MCF 10A (cell line): ENCODE data around the gene FBLN2. TPM values are rescaled to one million over a fixed set of nuclear protein-coding genes. Genes with fewer than 3 reads are reported as not detected.

Experiments used
- BruUV-seq: library from RNA; stranded (reverse); fragments of 400-500 nt; replicated peaks from 2 replicates; lab custom pipeline; 2021; lab: Mats Ljungman, UMichigan
- CTCF ChIA-PET: fragments of 300-600 bp; sonication (Branson Sonifier 250); formaldehyde crosslinking; extraction: SDS; loops from one replicate; lab custom pipeline; 2021; ENCODE audit warnings: antibody characterized with exemption, inconsistent platforms; lab: Yijun Ruan, JAX
- POLR2A ChIA-PET: fragments of 300-600, 350-650 bp; sonication (Branson Sonifier 250); formaldehyde crosslinking; extraction: SDS; loops from one replicate; lab custom pipeline; 2020; ENCODE audit warnings: antibody characterized with exemption, inconsistent platforms; lab: Yijun Ruan, JAX
- DNase-seq: peaks from one replicate; pipeline ENCODE4 v3.0.0-alpha.2; 2018; ENCODE audit not compliant: unreplicated experiment
- H3K27ac Mint-ChIP-seq: one replicate; pipeline ENCODE4 v1.8.0; 2022; ENCODE audit warnings: mild to moderate bottlenecking, low read depth, mixed read lengths; ENCODE audit not compliant: unreplicated experiment
- H3K27me3 Mint-ChIP-seq: one replicate; pipeline ENCODE4 v1.8.0; 2022; ENCODE audit warnings: mixed read lengths; ENCODE audit not compliant: insufficient read depth, unreplicated experiment
- H3K36me3 Mint-ChIP-seq: one replicate; pipeline ENCODE4 v1.8.0; 2022; ENCODE audit warnings: mild to moderate bottlenecking, moderate library complexity, mixed read lengths; ENCODE audit not compliant: insufficient read depth, unreplicated experiment
- H3K4me1 Mint-ChIP-seq: one replicate; pipeline ENCODE4 v1.8.0; 2022; ENCODE audit warnings: mixed read lengths; ENCODE audit not compliant: insufficient read depth, unreplicated experiment
- H3K4me3 Mint-ChIP-seq: one replicate; pipeline ENCODE4 v1.8.0; 2022; ENCODE audit warnings: mild to moderate bottlenecking, moderate library complexity, mixed read lengths; ENCODE audit not compliant: unreplicated experiment
- H3K9me3 Mint-ChIP-seq: one replicate; pipeline ENCODE4 v1.8.0; 2022; ENCODE audit warnings: mixed read lengths; ENCODE audit not compliant: unreplicated experiment
- intact Hi-C: fragments of 100-400 bp; cut with micrococcal nuclease; formaldehyde crosslinking; loops from 2 replicates; pipeline ENCODE4 v1.14.1; 2022
- total RNA-seq: library from RNA; stranded (reverse); gene quantifications from 2 replicates; pipeline ENCODE4 v1.2.3, GENCODE V29; 2022
- TF ChIP-seq, protein P1 (sequence below): fragments of 200-600 bp; IDR thresholded peaks from one replicate; pipeline ENCODE4 v1.8.0; 2022; ENCODE audit warnings: antibody characterized with exemption, mild to moderate bottlenecking; ENCODE audit not compliant: unreplicated experiment

Gene FBLN2
- total RNA-seq, 1 experiment from 2014 or later: not detected

DNA sequence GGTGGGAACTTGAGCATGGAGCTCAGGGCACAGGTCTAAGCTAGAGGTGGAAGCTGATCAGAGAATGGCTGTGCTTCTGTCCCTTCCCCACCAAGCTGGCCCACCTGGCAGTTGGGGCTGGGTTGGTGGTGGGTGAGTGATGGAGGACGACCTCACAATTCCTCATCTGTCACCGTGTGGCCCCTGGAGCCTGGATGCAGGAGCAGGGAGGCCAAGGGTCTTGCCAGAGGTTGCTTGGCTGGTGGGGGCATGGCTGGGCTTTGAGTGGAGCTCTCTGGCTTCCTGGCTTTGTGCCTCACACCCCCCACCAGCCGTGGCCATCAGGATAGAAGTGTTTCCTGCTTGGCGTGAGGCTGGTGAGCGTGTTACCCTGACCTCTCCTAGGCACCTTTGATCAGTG lies 36.0 kb downstream of the FBLN2 start:
- intact Hi-C loops: no loop called here
- H3K4me1 Mint-ChIP-seq: peaks cover 11% of the 10 kb centered on the region
- no peaks in the 10 kb centered on the region for H3K9me3 Mint-ChIP-seq
- DNase-seq: no peak
- TF ChIP-seq, protein P1, sequence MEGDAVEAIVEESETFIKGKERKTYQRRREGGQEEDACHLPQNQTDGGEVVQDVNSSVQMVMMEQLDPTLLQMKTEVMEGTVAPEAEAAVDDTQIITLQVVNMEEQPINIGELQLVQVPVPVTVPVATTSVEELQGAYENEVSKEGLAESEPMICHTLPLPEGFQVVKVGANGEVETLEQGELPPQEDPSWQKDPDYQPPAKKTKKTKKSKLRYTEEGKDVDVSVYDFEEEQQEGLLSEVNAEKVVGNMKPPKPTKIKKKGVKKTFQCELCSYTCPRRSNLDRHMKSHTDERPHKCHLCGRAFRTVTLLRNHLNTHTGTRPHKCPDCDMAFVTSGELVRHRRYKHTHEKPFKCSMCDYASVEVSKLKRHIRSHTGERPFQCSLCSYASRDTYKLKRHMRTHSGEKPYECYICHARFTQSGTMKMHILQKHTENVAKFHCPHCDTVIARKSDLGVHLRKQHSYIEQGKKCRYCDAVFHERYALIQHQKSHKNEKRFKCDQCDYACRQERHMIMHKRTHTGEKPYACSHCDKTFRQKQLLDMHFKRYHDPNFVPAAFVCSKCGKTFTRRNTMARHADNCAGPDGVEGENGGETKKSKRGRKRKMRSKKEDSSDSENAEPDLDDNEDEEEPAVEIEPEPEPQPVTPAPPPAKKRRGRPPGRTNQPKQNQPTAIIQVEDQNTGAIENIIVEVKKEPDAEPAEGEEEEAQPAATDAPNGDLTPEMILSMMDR: no peak
- no TSS peak for BruUV-seq
- no peaks in the 10 kb centered on the region for H3K36me3 Mint-ChIP-seq
- H3K4me3 Mint-ChIP-seq: no peak overlapping the region
- no peak overlapping the region for H3K27ac Mint-ChIP-seq
- no peaks in the 10 kb centered on the region for H3K27me3 Mint-ChIP-seq
- ChIA-PET CTCF (no interaction called here), POLR2A (interaction anchor here (0.6 kb wide), 1 partner anchor 59 kb away, joined by 3 read pairs; no protein-coding TSS in a partner anchor)

DNA sequence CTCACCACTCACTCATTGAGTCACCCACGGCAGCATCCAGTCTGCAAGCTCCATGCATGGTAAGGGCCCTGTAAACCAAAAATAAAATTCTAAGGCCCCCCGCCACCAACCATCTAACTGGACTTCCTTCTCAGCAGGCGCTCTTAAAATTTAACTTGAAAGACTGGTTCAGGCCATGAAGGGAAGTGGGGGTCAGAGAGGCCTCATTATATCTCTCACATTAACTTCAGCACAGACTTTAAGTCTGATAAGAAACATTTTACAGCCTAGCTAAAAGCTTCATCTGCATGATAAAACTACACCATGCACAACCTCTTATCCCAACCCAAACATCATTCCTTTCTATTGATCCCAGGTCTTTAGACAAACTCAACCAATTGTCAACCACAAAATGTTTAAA lies 38.5 kb downstream of the FBLN2 start:
- no peak for DNase-seq
- BruUV-seq: no TSS peak
- CTCF ChIA-PET: interaction anchor here (0.7 to 1.1 kb wide), 2 partner anchors 280 to 496 kb away, joined by 3 read pairs; no protein-coding TSS in a partner anchor

DNA sequence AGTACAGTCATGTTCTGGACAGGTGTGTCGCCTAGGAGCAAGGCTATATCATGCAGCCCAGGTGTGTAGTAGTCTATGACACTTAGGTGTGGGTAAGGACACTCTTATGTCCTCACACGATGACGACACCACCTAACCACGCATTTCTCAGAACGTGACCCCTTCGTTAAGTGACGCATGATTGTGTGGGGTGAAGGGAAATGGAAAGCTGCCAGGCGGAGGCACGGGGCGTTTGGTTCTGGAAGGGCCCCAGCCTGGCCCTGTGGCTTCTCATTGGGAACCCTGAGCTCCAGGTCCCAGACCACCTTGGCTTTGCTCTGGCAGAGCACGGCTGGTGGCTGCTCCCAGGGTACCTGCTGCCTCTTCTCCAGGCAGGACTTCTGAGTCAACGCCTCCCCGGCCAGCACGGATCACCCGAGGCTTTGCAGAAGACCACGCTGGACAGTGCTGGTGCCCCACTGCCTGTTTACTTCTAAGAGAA lies 39.3 kb downstream of the FBLN2 start:
- POLR2A ChIA-PET: no interaction called here
- CTCF ChIA-PET: interaction anchor here (0.6 to 0.7 kb wide), 2 partner anchors 33 to 279 kb away, joined by 3 read pairs; no protein-coding TSS in a partner anchor
- TF ChIP-seq, protein P1: no peak
- Mint-ChIP-seq H3K27ac (no peak overlapping the region), H3K27me3 (no peaks in the 10 kb centered on the region), H3K4me3 (no peak overlapping the region), H3K9me3 (no peaks in the 10 kb centered on the region), H3K36me3 (no peaks in the 10 kb centered on the region), H3K4me1 (no peaks in the 10 kb centered on the region)
- intact Hi-C loops: no loop called here
- BruUV-seq: no TSS peak
- DNase-seq: no peak

More for the DNA sequence above, 38.5 kb downstream of the FBLN2 start:
- Mint-ChIP-seq H3K9me3 (no peaks in the 10 kb centered on the region), H3K4me3 (no peak overlapping the region), H3K27me3 (no peaks in the 10 kb centered on the region), H3K36me3 (no peaks in the 10 kb centered on the region), H3K4me1 (no peaks in the 10 kb centered on the region), H3K27ac (no peak overlapping the region)
- intact Hi-C loops: no loop called here
- POLR2A ChIA-PET: interaction anchor here (0.7 kb wide), 1 partner anchor 19 kb away, joined by 3 read pairs; no protein-coding TSS in a partner anchor
- TF ChIP-seq, protein P1: no peak

DNA sequence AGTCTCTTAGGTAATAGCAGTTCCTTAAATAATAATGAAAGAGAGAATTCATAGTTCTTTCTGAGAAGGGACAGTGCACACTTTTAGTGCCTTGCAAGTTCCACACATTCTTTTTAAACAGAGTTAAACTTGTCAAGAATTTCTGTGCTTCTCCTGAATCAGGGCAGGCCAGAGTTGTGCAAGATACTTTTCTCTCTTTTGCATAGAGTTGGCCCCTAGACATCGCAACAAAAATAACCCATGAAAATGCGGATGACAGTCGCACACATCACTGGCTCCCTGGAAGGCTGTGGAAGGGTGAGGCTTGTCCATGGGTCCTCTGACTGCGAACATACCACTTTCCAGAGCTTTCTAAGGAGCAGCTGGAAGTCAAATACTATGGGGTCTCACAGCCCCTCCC lies 40.1 kb downstream of the FBLN2 start:
- intact Hi-C loops: no loop called here
- Mint-ChIP-seq H3K4me3 (no peak overlapping the region), H3K27ac (no peak overlapping the region), H3K27me3 (no peaks in the 10 kb centered on the region), H3K9me3 (no peaks in the 10 kb centered on the region), H3K4me1 (no peaks in the 10 kb centered on the region), H3K36me3 (no peaks in the 10 kb centered on the region)
- no TSS peak for BruUV-seq
- TF ChIP-seq, protein P1: no peak
- DNase-seq: no peak
- ChIA-PET POLR2A (no interaction called here), CTCF (no interaction called here)
